PC-9 (cell line): ENCODE results near the gene SPCS3. TPM values are rescaled to one million over a fixed set of nuclear protein-coding genes. Genes with fewer than 3 reads are reported as not detected.

Experiments used
- BruUV-seq: library from RNA; stranded (reverse); fragments of 400-500 nt; replicated peaks from 2 replicates; lab custom pipeline; 2021; lab: Mats Ljungman, UMichigan
- CTCF ChIA-PET: fragments of 300-600 bp; sonication (Branson Sonifier 250); formaldehyde crosslinking; loops from one replicate; lab custom pipeline; 2022; ENCODE audit warnings: antibody characterized with exemption; lab: Charles Lee
- POLR2A ChIA-PET: fragments of 300-600 bp; sonication (Branson Sonifier 250); formaldehyde crosslinking; loops from one replicate; lab custom pipeline; 2022; ENCODE audit warnings: antibody characterized with exemption; ENCODE audit not compliant: unreplicated experiment; lab: Charles Lee
- DNase-seq, 2 experiments: peaks; one replicate each; pipeline versions ENCODE4 v3.0.0 to v3.0.0-alpha.2; 2015 to 2022; ENCODE audit warnings: mixed read lengths in 1 of 2
- H2AFZ ChIP-seq: fragments of 200-600 bp; sonication (generic); 2 replicates; pipeline ENCODE4 v1.8.1; 2017; ENCODE audit warnings: antibody characterized with exemption
- H3F3A ChIP-seq: fragments of 200-600 bp; sonication (generic); 2 replicates; pipeline ENCODE4 v1.8.1; 2017; ENCODE audit warnings: antibody characterized with exemption, mild to moderate bottlenecking, low read depth; ENCODE audit not compliant: insufficient read depth
- H3K27ac ChIP-seq: fragments of 200-600 bp; sonication (generic); 2 replicates; pipeline ENCODE4 v1.6.1; 2016; ENCODE audit warnings: mixed run types
- H3K27me3 ChIP-seq: fragments of 200-600 bp; sonication (generic); 2 replicates; pipeline ENCODE4 v1.6.1; 2016; ENCODE audit warnings: low read depth, mixed run types; ENCODE audit not compliant: insufficient read depth
- H3K36me3 ChIP-seq: fragments of 200-600 bp; sonication (generic); 2 replicates; pipeline ENCODE4 v1.6.1; 2016; ENCODE audit warnings: low read depth, mixed run types
- H3K4me1 ChIP-seq: fragments of 200-600 bp; sonication (generic); replicated peaks from 2 replicates; pipeline ENCODE4 v1.6.1; 2016; ENCODE audit warnings: mixed run types; ENCODE audit not compliant: insufficient read depth
- H3K4me2 ChIP-seq: fragments of 200-600 bp; sonication (generic); 2 replicates; pipeline ENCODE4 v1.6.1; 2017; ENCODE audit warnings: mixed run types
- H3K4me3 ChIP-seq: fragments of 200-600 bp; sonication (generic); 2 replicates; pipeline ENCODE4 v1.6.1; 2016; ENCODE audit warnings: mixed run types
- H3K79me2 ChIP-seq: fragments of 200-600 bp; sonication (generic); 2 replicates; pipeline ENCODE4 v1.6.1; 2017; ENCODE audit warnings: low read depth, mixed run types
- H3K9me2 ChIP-seq: fragments of 200-600 bp; sonication (generic); 2 replicates; pipeline ENCODE4 v1.8.1; 2017; ENCODE audit warnings: mild to moderate bottlenecking; ENCODE audit not compliant: insufficient read depth
- H3K9me3 ChIP-seq: fragments of 200-600 bp; sonication (generic); 2 replicates; pipeline ENCODE4 v1.8.1; 2016; ENCODE audit warnings: low read depth; ENCODE audit not compliant: insufficient read depth
- H4K20me1 ChIP-seq: fragments of 200-600 bp; sonication (generic); 2 replicates; pipeline ENCODE4 v1.8.1; 2017; ENCODE audit not compliant: insufficient read depth
- EZH2 ChIP-seq: fragments of 200-600 bp; sonication (generic); IDR thresholded peaks from 2 replicates; pipeline ENCODE4 v1.8.0; 2017; ENCODE audit warnings: antibody characterized with exemption, low read depth
- intact Hi-C: fragments of 100-400 bp; cut with micrococcal nuclease; formaldehyde crosslinking; loops from one replicate; pipeline ENCODE4 v1.10.0; 2022; ENCODE audit not compliant: unreplicated experiment
- total RNA-seq: library from RNA; stranded (reverse); gene quantifications from 2 replicates; pipeline ENCODE4 v1.2.3, GENCODE V29; 2021
- TF ChIP-seq, protein P1 (sequence below): fragments of 200-600 bp; sonication (generic); conservative IDR thresholded peaks from 2 replicates; pipeline ENCODE4 v1.6.1; 2017; ENCODE audit warnings: mixed run types, antibody characterized with exemption, mild to moderate bottlenecking, moderate library complexity

Gene SPCS3
- total RNA-seq, 1 experiment from 2014 or later: 107 TPM

DNA sequence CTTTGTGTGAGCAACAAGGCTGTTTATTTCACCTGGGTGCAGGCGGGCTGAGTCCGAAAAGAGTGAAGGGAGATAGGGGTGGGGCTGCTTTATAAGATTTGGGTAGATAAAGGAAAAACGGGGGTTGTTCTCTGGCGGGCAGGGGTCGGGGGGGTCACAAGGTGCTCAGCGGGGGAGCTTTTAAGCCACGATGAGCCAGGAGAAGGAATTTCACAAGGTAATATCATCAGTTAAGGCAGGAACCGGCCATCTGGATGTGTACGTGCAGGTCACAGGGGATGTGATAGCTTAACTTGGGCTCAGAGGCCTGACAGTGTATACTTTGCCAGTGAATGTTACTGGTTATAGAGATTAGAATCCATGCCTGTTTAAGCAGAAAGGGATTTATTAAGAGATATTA, 19.7 kb upstream of the SPCS3 start:
- CTCF ChIA-PET: no interaction called here
- no peaks in the 10 kb centered on the region for H4K20me1 ChIP-seq
- no peak for DNase-seq

DNA sequence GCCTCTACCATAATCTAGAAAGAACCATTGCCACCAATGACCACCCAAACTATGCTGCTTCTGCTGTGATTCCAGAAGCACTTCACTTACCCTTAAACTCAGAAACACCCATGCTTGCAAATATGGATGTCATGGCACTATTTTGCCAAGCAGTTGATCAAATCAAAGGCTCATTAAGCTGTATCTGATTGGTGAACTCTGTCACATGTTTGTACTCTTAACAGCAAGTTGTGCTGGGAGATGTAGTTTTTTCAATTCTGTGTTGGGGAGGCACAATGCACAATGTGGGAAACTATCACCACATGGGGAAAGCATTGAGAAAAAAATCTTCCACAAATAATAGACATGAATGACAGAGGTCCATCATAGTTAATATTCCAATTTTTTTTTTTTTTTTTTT, 19.2 kb upstream of the SPCS3 start:
- no peak overlapping the region for H3K27ac ChIP-seq
- no peaks in the 10 kb centered on the region for H3K9me3 ChIP-seq
- no peaks in the 10 kb centered on the region for H3K36me3 ChIP-seq
- H3K4me3 ChIP-seq: no peak overlapping the region
- no TSS peak for BruUV-seq
- POLR2A ChIA-PET: no interaction called here
- H3K4me1 ChIP-seq: peaks cover 8% of the 10 kb centered on the region
- CTCF ChIA-PET: no interaction called here
- no peak overlapping the region for H3K4me2 ChIP-seq
- H3K27me3 ChIP-seq: no peaks in the 10 kb centered on the region
- H4K20me1 ChIP-seq: no peaks in the 10 kb centered on the region
- H3K79me2 ChIP-seq: no peaks in the 10 kb centered on the region
- H3F3A ChIP-seq: peaks cover 6% of the 10 kb centered on the region; the same call in 1 of the 2 replicates
- H2AFZ ChIP-seq: no peak overlapping the region
- no peaks in the 10 kb centered on the region for H3K9me2 ChIP-seq
- TF ChIP-seq, protein P1, sequence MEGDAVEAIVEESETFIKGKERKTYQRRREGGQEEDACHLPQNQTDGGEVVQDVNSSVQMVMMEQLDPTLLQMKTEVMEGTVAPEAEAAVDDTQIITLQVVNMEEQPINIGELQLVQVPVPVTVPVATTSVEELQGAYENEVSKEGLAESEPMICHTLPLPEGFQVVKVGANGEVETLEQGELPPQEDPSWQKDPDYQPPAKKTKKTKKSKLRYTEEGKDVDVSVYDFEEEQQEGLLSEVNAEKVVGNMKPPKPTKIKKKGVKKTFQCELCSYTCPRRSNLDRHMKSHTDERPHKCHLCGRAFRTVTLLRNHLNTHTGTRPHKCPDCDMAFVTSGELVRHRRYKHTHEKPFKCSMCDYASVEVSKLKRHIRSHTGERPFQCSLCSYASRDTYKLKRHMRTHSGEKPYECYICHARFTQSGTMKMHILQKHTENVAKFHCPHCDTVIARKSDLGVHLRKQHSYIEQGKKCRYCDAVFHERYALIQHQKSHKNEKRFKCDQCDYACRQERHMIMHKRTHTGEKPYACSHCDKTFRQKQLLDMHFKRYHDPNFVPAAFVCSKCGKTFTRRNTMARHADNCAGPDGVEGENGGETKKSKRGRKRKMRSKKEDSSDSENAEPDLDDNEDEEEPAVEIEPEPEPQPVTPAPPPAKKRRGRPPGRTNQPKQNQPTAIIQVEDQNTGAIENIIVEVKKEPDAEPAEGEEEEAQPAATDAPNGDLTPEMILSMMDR: no peak
- no peak for TF ChIP-seq EZH2
- intact Hi-C loops: no loop called here
- DNase-seq: no peak

More for the DNA sequence above, 19.7 kb upstream of the SPCS3 start:
- Histone ChIP-seq H3K4me3 (no peak overlapping the region), H3K36me3 (no peaks in the 10 kb centered on the region), H3K27me3 (no peaks in the 10 kb centered on the region), H3K9me2 (no peaks in the 10 kb centered on the region), H3K9me3 (no peaks in the 10 kb centered on the region), H2AFZ (no peak overlapping the region), H3F3A (peaks cover 6% of the 10 kb centered on the region; the same call in 1 of the 2 replicates), H3K79me2 (no peaks in the 10 kb centered on the region), H3K27ac (no peak overlapping the region), H3K4me1 (peaks cover 8% of the 10 kb centered on the region), H3K4me2 (no peak overlapping the region)
- BruUV-seq: no TSS peak
- TF ChIP-seq, protein P1: no peak
- TF ChIP-seq EZH2: no peak
- intact Hi-C loops: no loop called here
- POLR2A ChIA-PET: no interaction called here

DNA sequence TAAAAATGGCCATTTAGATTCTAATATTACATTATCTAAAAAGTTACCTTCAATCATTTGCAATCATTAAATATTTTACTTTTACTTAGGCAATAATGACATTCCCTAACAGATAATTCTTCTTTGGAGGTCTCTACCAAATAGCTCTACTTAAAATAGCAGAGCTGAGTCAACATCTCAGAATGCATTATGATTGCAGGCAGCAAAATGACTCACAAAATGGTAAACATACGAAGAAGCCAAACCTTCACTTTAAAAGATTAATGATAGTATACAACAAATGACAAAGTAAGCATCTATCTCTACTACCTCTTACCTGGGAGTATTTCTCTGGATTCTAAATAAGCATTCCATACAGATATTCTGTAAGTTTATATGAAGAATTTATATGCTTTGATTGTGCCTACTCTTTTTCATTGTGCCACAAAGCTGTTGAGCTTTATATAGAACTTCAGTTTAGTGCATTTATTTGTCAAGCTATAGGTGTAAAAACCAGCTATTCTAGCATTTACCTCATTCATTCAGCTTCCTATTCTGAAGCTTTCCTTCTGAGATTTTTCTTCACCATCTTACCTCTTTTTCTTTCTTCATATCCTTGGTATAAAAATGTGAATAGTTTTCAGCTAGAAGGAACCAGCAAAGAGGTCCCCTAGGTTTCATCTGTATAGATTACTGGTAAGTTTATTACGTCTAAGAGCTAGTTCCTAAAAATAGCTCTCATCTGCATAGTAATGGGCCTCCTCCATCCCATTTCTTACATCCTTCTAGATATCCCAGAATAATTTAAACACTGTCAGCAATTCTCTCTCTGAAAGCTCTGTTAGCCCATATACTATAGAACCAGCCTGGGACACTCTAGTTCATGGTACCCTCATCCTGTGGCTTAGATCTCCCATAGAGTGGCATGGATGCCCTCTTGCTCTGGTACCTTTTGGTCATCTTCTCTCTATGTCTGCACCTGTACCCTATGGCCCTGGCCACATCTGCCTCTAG, 17.2 kb upstream of the SPCS3 start:
- TF ChIP-seq, protein P1: no peak
- no peak for TF ChIP-seq EZH2
- ChIA-PET POLR2A (interaction anchor here (0.5 kb wide), 1 partner anchor 41 kb away, joined by 11 read pairs; no protein-coding TSS in a partner anchor), CTCF (interaction anchor here (0.8 kb wide), 1 partner anchor 25 kb away, joined by 3 read pairs; no protein-coding TSS in a partner anchor)
- Histone ChIP-seq H3K4me1 (peaks cover 8% of the 10 kb centered on the region), H3K27me3 (no peaks in the 10 kb centered on the region), H3K27ac (no peak overlapping the region), H3F3A (peaks cover 6% of the 10 kb centered on the region; the same call in 1 of the 2 replicates), H3K36me3 (no peaks in the 10 kb centered on the region), H3K4me2 (peak overlapping the region; percentile 42), H3K4me3 (no peak overlapping the region), H2AFZ (no peak overlapping the region), H3K9me2 (no peaks in the 10 kb centered on the region), H3K79me2 (no peaks in the 10 kb centered on the region), H4K20me1 (no peaks in the 10 kb centered on the region), H3K9me3 (no peaks in the 10 kb centered on the region)
- intact Hi-C loops: no loop called here
- no TSS peak for BruUV-seq
- DNase-seq: peak in 1 of 2 experiments; percentile 77
